ENCODE measurements around the gene SH3BP4. TPM values are rescaled to one million over a fixed set of nuclear protein-coding genes. Genes with fewer than 3 reads are reported as not detected.

The SH3BP4 gene
- total and polyA plus RNA-seq, 8 donors: 24.1 to 35.0 (median 28.6) TPM

- TF ChIP-seq CTCF (IDR thresholded peaks at IDR 0.05): no peak
- no peaks in the 10 kb centered on the region for H3K9me3 ChIP-seq
- H3K4me3 ChIP-seq: no peak overlapping the region
- DNase-seq (no peak), ATAC-seq (no peak)
- H3K27me3 ChIP-seq: no peaks in the 10 kb centered on the region
- intact Hi-C loops (cut with DNase I): no loop called here
- H3K4me1 ChIP-seq: peaks cover 6 to 36% of the 10 kb centered on the region in 2 donors
- peaks cover 0 to 7% of the 10 kb centered on the region in 2 donors for H3K36me3 ChIP-seq
- H3K27ac ChIP-seq: no peak overlapping the region
Measured at GRCh38 chr2:235047171-235048160, 95.6 kb downstream of the SH3BP4 start.

GRCh38 chr2:235048549-235048948 lies 96.7 kb downstream of the SH3BP4 start:
- Histone ChIP-seq H3K36me3 (peaks cover 0 to 5% of the 10 kb centered on the region in 2 donors), H3K4me3 (no peak overlapping the region), H3K27me3 (no peaks in the 10 kb centered on the region), H3K27ac (no peak overlapping the region), H3K9me3 (no peaks in the 10 kb centered on the region), H3K4me1 (peaks cover 6 to 38% of the 10 kb centered on the region in 2 donors)
- intact Hi-C loops (cut with DNase I): no loop called here
- TF ChIP-seq CTCF (IDR thresholded peaks at IDR 0.05): no peak
- no peak for DNase-seq
- ATAC-seq: no peak

DNA sequence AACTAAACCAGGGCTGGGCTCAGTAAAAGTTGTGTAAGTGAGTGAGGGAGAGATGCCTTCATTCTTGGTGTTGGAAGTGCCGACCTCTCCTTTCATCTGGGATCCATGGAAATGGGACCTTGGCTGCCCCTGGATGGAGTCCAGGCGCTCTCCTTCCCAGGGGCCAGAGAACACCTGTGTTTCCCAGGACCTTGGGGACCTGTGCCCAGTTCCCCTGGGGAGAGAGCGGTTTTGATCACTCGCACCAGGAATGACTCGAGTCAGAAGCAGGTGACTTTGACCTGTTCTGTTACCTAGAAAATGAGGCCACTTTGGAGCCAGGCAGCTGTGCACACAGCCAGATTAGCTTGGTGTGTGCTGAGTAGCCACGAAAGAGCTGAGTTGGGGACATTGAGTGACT lies 97.3 kb downstream of the SH3BP4 start:
- Histone ChIP-seq H3K36me3 (peaks cover 0 to 10% of the 10 kb centered on the region in 2 donors), H3K4me3 (no peak overlapping the region), H3K27ac (no peak overlapping the region), H3K9me3 (no peaks in the 10 kb centered on the region), H3K27me3 (no peaks in the 10 kb centered on the region), H3K4me1 (peaks cover 6 to 44% of the 10 kb centered on the region in 2 donors)
- intact Hi-C loops (cut with DNase I): no loop called here
- ATAC-seq (no peak), DNase-seq (no peak)
- TF ChIP-seq CTCF (IDR thresholded peaks at IDR 0.05): no peak

GRCh38 chr2:235049719-235050118 lies 97.9 kb downstream of the SH3BP4 start:
- Histone ChIP-seq H3K27me3 (no peaks in the 10 kb centered on the region), H3K36me3 (peaks cover 0 to 12% of the 10 kb centered on the region in 2 donors), H3K4me1 (peaks cover 6 to 44% of the 10 kb centered on the region in 2 donors), H3K4me3 (no peak overlapping the region), H3K9me3 (no peaks in the 10 kb centered on the region), H3K27ac (no peak overlapping the region)
- DNase-seq: no peak
- no peak for TF ChIP-seq CTCF (IDR thresholded peaks at IDR 0.05)
- no peak for ATAC-seq
- intact Hi-C loops (cut with DNase I): no loop called here

- intact Hi-C loops (cut with DNase I): no loop called here
- Histone ChIP-seq H3K9me3 (no peaks in the 10 kb centered on the region), H3K4me1 (peaks cover 6 to 41% of the 10 kb centered on the region in 2 donors), H3K36me3 (peaks cover 0 to 12% of the 10 kb centered on the region in 2 donors), H3K4me3 (no peak overlapping the region), H3K27ac (peak overlapping the region; percentile 44 to 49), H3K27me3 (no peaks in the 10 kb centered on the region)
- TF ChIP-seq CTCF (IDR thresholded peaks at IDR 0.05): no peak
- peak; percentile 73 for ATAC-seq
- DNase-seq: peak in 3 of 4 donors; percentile 86 to 95 (median 91)
Measured at GRCh38 chr2:235050980-235051351, 99.1 kb downstream of the SH3BP4 start.
